HEK293 (cell line): ENCODE results near the gene ATP8A2.

Experiments used
- CTCF ChIA-PET: fragments of 350-600 bp; formaldehyde crosslinking; extraction: SDS; loops from one replicate; lab custom pipeline; 2021; ENCODE audit warnings: antibody characterized with exemption; lab: Yijun Ruan, JAX
- POLR2A ChIA-PET: fragments of 300-600 bp; formaldehyde crosslinking; extraction: SDS; loops from one replicate; lab custom pipeline; 2020; ENCODE audit warnings: antibody characterized with exemption, inconsistent platforms; lab: Yijun Ruan, JAX
- H3K27ac ChIP-seq: fragments of 200-500 bp; sonication (Bioruptor generic); 2 replicates; pipeline ENCODE4 v1.5.1; 2014; ENCODE audit warnings: low read depth, low read length, control low read depth, inconsistent platforms; ENCODE audit errors: extremely low read depth
- H3K36me3 ChIP-seq, 2 experiments: fragments of 200-500 bp in 1 of 2; sonication (Bioruptor generic) in 1 of 2; 1 replicate in 1 of 2; 2 replicates in 1 of 2; pipeline ENCODE4 v1.5.1; 2014 to 2017; ENCODE audit warnings: inconsistent platforms in 2 of 2, low read length in 2 of 2; ENCODE audit not compliant: control insufficient read depth in 2 of 2, insufficient read depth in 1 of 2
- H3K4me1 ChIP-seq: fragments of 200-500 bp; sonication (Bioruptor generic); 2 replicates; pipeline ENCODE4 v1.5.1; 2014; ENCODE audit warnings: mild to moderate bottlenecking, low read length, inconsistent platforms; ENCODE audit not compliant: control insufficient read depth, insufficient read depth
- H3K4me3 ChIP-seq: 2 replicates; pipeline ENCODE4 v1.5.1; 2011; ENCODE audit warnings: low read depth, mild to moderate bottlenecking, control low read depth, low read length, moderate library complexity
- H3K9me3 ChIP-seq: fragments of 200-500 bp; sonication (Bioruptor generic); 2 replicates; pipeline ENCODE4 v1.5.1; 2014; ENCODE audit warnings: low read depth, low read length, inconsistent platforms; ENCODE audit not compliant: control insufficient read depth, insufficient read depth
- HOXD13 ChIP-seq: sonication (generic); formaldehyde crosslinking; IDR thresholded peaks from 2 replicates; pipeline ENCODE4 v1.8.0; 2022; ENCODE audit warnings: missing genetic modification reagents, borderline replicate concordance
- OVOL3 ChIP-seq: fragments of 450-650 bp; formaldehyde crosslinking; IDR thresholded peaks from 2 replicates; pipeline ENCODE4 v1.5.1; 2016; ENCODE audit warnings: missing biosample characterization, missing genetic modification characterization
- PBX3 ChIP-seq: sonication (generic); formaldehyde crosslinking; IDR thresholded peaks from 2 replicates; pipeline ENCODE4 v1.8.1; 2022; ENCODE audit warnings: mild to moderate bottlenecking, moderate library complexity, missing genetic modification reagents
- PRDM4 ChIP-seq: fragments of 450-650 bp; formaldehyde crosslinking; IDR thresholded peaks from 2 replicates; pipeline ENCODE4 v1.5.1; 2017; ENCODE audit warnings: missing biosample characterization, missing genetic modification characterization
- SP3 ChIP-seq: fragments of 450-650 bp; formaldehyde crosslinking; IDR thresholded peaks from 2 replicates; pipeline ENCODE4 v1.5.1; 2016; ENCODE audit warnings: missing biosample characterization, missing genetic modification characterization
- TRIM28 ChIP-seq: IDR thresholded peaks from 2 replicates; pipeline ENCODE4 v1.6.1; 2011; ENCODE audit warnings: low read length, control low read depth, borderline replicate concordance
- ZBTB48 ChIP-seq: fragments of 450-650 bp; formaldehyde crosslinking; IDR thresholded peaks from 2 replicates; pipeline ENCODE4 v1.5.1; 2016; ENCODE audit warnings: missing biosample characterization, missing genetic modification characterization
- ZNF155 ChIP-seq: fragments of 450-650 bp; formaldehyde crosslinking; IDR thresholded peaks from 2 replicates; pipeline ENCODE4 v1.5.1; 2016; ENCODE audit warnings: missing biosample characterization, missing genetic modification characterization
- ZNF16 ChIP-seq: fragments of 450-650 bp; formaldehyde crosslinking; IDR thresholded peaks from 2 replicates; pipeline ENCODE4 v1.5.1; 2016; ENCODE audit warnings: low read depth, missing biosample characterization, missing genetic modification characterization
- ZNF174 ChIP-seq: fragments of 450-650 bp; formaldehyde crosslinking; IDR thresholded peaks from 2 replicates; pipeline ENCODE4 v1.5.0; 2017; ENCODE audit warnings: missing biosample characterization, mild to moderate bottlenecking, missing genetic modification characterization
- ZNF175 ChIP-seq: fragments of 450-650 bp; formaldehyde crosslinking; IDR thresholded peaks from 2 replicates; pipeline ENCODE4 v1.5.1; 2016; ENCODE audit warnings: missing biosample characterization, missing genetic modification characterization
- ZNF24 ChIP-seq: fragments of 450-650 bp; formaldehyde crosslinking; IDR thresholded peaks from 2 replicates; pipeline ENCODE4 v1.5.1; 2016; ENCODE audit warnings: missing biosample characterization, missing genetic modification characterization
- ZNF248 ChIP-seq: fragments of 450-650 bp; formaldehyde crosslinking; IDR thresholded peaks from 2 replicates; pipeline ENCODE4 v1.5.1; 2017; ENCODE audit warnings: missing biosample characterization, missing genetic modification characterization
- ZNF354C ChIP-seq: fragments of 450-650 bp; formaldehyde crosslinking; IDR thresholded peaks from 2 replicates; pipeline ENCODE4 v1.5.1; 2016; ENCODE audit warnings: missing biosample characterization, missing genetic modification characterization, low read depth, borderline replicate concordance
- ZNF561 ChIP-seq: fragments of 450-650 bp; IDR thresholded peaks from 2 replicates; pipeline ENCODE4 v1.5.1; 2018; ENCODE audit warnings: missing biosample characterization, missing genetic modification characterization, borderline replicate concordance
- ZNF677 ChIP-seq: fragments of 450-650 bp; IDR thresholded peaks from 2 replicates; pipeline ENCODE4 v1.5.0; 2018; ENCODE audit warnings: missing biosample characterization, mild to moderate bottlenecking, missing genetic modification characterization, moderate library complexity
- ZNF768 ChIP-seq: fragments of 450-650 bp; formaldehyde crosslinking; IDR thresholded peaks from 2 replicates; pipeline ENCODE4 v1.5.1; 2018; ENCODE audit warnings: missing biosample characterization, mild to moderate bottlenecking, missing genetic modification characterization
- ZNF791 ChIP-seq: fragments of 450-650 bp; formaldehyde crosslinking; IDR thresholded peaks from 2 replicates; pipeline ENCODE4 v1.5.1; 2016; ENCODE audit warnings: missing biosample characterization, missing genetic modification characterization
- TF ChIP-seq, protein P1 (sequence below): fragments of 450-650 bp; formaldehyde crosslinking; IDR thresholded peaks from 2 replicates; pipeline ENCODE4 v1.5.1; 2016; ENCODE audit warnings: missing biosample characterization, missing genetic modification characterization
- TF ChIP-seq, protein P2 (sequence below): fragments of 450-650 bp; formaldehyde crosslinking; IDR thresholded peaks from 2 replicates; pipeline ENCODE4 v1.5.1; 2016; ENCODE audit warnings: missing biosample characterization, missing genetic modification characterization
- TF ChIP-seq, protein P3 (sequence below): fragments of 450-650 bp; IDR thresholded peaks from 2 replicates; pipeline ENCODE4 v1.5.1; 2018; ENCODE audit warnings: missing biosample characterization, mild to moderate bottlenecking, missing genetic modification characterization

Gene ATP8A2

GRCh38 chr13:25447396-25447795, 75.6 kb downstream of the ATP8A2 start (continued):
- TF ChIP-seq ZNF677 (tag by site-specific recombination) (no peak), ZNF155 (tag by site-specific recombination) (no peak), TRIM28 (no peak)

DNA sequence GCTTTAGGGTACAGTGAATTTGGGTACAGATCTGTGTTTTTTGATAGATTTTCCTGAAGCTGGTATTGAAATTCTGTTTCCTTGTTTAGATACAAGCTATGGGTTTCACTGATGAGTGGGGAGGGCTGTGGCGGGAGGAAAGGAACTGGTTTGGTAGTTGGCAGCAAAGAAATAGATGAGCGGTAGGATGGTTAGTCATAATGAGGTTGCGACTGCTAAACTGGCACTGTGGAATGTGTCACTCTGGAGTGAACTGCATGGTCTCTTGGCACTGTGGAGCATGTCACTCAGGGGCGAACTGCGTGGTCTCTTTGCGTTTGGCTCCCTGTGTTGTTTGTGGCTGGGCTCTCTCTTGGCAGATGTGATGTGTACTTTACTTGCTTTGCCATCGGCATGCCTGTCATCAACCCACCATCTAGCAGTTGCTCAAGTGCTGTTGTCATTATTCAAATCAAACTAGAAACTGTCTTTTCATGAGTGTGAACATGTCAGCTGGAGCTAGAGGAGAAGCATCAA, 82.1 kb downstream of the ATP8A2 start:
- Histone ChIP-seq H3K27ac (no peak overlapping the region), H3K4me3 (no peak overlapping the region)
- POLR2A ChIA-PET, result no interaction called here
- TF ChIP-seq ZNF561 (tag by site-specific recombination) (no peak), ZBTB48 (no peak), ZNF791 (no peak), PBX3 (CRISPR knock-in tag) (no peak)
- TF ChIP-seq, protein P1, sequence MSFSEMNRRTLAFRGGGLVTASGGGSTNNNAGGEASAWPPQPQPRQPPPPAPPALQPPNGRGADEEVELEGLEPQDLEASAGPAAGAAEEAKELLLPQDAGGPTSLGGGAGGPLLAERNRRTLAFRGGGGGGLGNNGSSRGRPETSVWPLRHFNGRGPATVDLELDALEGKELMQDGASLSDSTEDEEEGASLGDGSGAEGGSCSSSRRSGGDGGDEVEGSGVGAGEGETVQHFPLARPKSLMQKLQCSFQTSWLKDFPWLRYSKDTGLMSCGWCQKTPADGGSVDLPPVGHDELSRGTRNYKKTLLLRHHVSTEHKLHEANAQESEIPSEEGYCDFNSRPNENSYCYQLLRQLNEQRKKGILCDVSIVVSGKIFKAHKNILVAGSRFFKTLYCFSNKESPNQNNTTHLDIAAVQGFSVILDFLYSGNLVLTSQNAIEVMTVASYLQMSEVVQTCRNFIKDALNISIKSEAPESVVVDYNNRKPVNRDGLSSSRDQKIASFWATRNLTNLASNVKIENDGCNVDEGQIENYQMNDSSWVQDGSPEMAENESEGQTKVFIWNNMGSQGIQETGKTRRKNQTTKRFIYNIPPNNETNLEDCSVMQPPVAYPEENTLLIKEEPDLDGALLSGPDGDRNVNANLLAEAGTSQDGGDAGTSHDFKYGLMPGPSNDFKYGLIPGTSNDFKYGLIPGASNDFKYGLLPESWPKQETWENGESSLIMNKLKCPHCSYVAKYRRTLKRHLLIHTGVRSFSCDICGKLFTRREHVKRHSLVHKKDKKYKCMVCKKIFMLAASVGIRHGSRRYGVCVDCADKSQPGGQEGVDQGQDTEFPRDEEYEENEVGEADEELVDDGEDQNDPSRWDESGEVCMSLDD (tag by site-specific recombination), result no peak
- TF ChIP-seq, all 188 proteins: peak for 0
- Histone ChIP-seq H3K4me1 (no peaks in the 10 kb centered on the region), H3K9me3 (no peaks in the 10 kb centered on the region), H3K36me3 (no peaks in the 10 kb centered on the region)
- CTCF ChIA-PET, result interaction anchor here (0.6 kb wide), 1 partner anchor 55 kb away, joined by 3 read pairs; no protein-coding TSS in a partner anchor

GRCh38 chr13:25455146-25455545, 83.4 kb downstream of the ATP8A2 start:
- CTCF ChIA-PET, result no interaction called here
- no peaks in the 10 kb centered on the region for H3K4me1 ChIP-seq
- no peaks in the 10 kb centered on the region for H3K36me3 ChIP-seq
- POLR2A ChIA-PET, result interaction anchor here (0.6 kb wide), 1 partner anchor 9 kb away, joined by 3 read pairs; no protein-coding TSS in a partner anchor
- H3K27ac ChIP-seq, result no peak overlapping the region
- H3K4me3 ChIP-seq, result no peak overlapping the region
- H3K9me3 ChIP-seq, result no peaks in the 10 kb centered on the region
- TF ChIP-seq, protein P2, sequence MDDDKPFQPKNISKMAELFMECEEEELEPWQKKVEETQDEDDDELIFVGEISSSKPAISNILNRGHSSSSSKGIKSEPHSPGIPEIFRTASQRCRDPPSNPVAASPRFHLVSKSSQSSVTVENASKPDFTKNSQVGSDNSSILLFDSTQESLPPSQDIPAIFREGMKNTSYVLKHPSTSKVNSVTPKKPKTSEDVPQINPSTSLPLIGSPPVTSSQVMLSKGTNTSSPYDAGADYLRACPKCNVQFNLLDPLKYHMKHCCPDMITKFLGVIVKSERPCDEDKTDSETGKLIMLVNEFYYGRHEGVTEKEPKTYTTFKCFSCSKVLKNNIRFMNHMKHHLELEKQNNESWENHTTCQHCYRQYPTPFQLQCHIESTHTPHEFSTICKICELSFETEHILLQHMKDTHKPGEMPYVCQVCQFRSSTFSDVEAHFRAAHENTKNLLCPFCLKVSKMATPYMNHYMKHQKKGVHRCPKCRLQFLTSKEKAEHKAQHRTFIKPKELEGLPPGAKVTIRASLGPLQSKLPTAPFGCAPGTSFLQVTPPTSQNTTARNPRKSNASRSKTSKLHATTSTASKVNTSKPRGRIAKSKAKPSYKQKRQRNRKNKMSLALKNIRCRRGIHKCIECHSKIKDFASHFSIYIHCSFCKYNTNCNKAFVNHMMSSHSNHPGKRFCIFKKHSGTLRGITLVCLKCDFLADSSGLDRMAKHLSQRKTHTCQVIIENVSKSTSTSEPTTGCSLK, result no peak
- no peak for TF ChIP-seq ZNF24 (tag by site-specific recombination)
- TF ChIP-seq ZNF175 (tag by site-specific recombination), result no peak
- no peak for TF ChIP-seq ZNF768 (tag by site-specific recombination)
- TF ChIP-seq PRDM4 (tag by site-specific recombination), result no peak
- TF ChIP-seq ZNF248 (tag by site-specific recombination), result no peak
- TF ChIP-seq, protein P3, sequence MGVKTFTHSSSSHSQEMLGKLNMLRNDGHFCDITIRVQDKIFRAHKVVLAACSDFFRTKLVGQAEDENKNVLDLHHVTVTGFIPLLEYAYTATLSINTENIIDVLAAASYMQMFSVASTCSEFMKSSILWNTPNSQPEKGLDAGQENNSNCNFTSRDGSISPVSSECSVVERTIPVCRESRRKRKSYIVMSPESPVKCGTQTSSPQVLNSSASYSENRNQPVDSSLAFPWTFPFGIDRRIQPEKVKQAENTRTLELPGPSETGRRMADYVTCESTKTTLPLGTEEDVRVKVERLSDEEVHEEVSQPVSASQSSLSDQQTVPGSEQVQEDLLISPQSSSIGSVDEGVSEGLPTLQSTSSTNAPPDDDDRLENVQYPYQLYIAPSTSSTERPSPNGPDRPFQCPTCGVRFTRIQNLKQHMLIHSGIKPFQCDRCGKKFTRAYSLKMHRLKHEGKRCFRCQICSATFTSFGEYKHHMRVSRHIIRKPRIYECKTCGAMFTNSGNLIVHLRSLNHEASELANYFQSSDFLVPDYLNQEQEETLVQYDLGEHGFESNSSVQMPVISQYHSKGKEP (tag by site-specific recombination), result no peak
- TF ChIP-seq PBX3 (CRISPR knock-in tag), result no peak
- no peak for TF ChIP-seq ZNF16 (tag by site-specific recombination)
- TF ChIP-seq ZNF354C (tag by site-specific recombination), result no peak
- TF ChIP-seq ZNF174 (tag by site-specific recombination), result no peak
- TF ChIP-seq SP3 (tag by site-specific recombination), result no peak
- no peak for TF ChIP-seq HOXD13 (CRISPR knock-in tag)
- TF ChIP-seq OVOL3 (tag by site-specific recombination), result no peak
